A549 (cell line): ENCODE measurements around the gene LDLRAD3. TPM values are rescaled to one million over a fixed set of nuclear protein-coding genes. Genes with fewer than 3 reads are reported as not detected.
A peak's percentile ranks its signal among the peaks of the same experiment; 100 is the strongest.

Source experiments
- ATAC-seq, 2 experiments: fragments of 200-7000 bp in 1 of 2; fragments of >200 bp in 1 of 2; cut with Nextera tagmentation in 1 of 2; cut with Tn5 transposase in 1 of 2; 3 replicates each; pipeline versions ENCODE4 v1.8.0 to v1.9.1; 2018 to 2020; ENCODE audit warnings: mild to moderate bottlenecking in 1 of 2, moderate library complexity in 1 of 2
- CTCF ChIA-PET: fragments of 300-600 bp; sonication (Branson Sonifier 250); formaldehyde crosslinking; extraction: SDS; loops from one replicate; lab custom pipeline; 2021; ENCODE audit warnings: antibody characterized with exemption, inconsistent platforms; lab: Yijun Ruan, JAX
- POLR2A ChIA-PET: fragments of 350-600 bp; formaldehyde crosslinking; extraction: SDS; loops from one replicate; lab custom pipeline; 2021; ENCODE audit warnings: antibody characterized with exemption, inconsistent platforms; lab: Yijun Ruan, JAX
- DNase-seq, 2 experiments: peaks; one replicate each; pipeline versions ENCODE4 v3.0.0 to v3.0.0-alpha.2; 2011 to 2016; ENCODE audit warnings: low read depth in 1 of 2, low spot score in 1 of 2
- FAIRE-seq: peaks from 2 replicates; lab custom pipeline; 2011; peaks lifted over from hg19 to GRCh38; lab: Jason Lieb, UNC
- H3K27ac ChIP-seq, 2 experiments: fragments of >200 bp; sonication (Bioruptor Twin); formaldehyde crosslinking; 3 replicates each; pipeline ENCODE4 v1.5.1; 2016 to 2017
- H3K4me1 ChIP-seq: fragments of >200 bp; sonication (Bioruptor Twin); formaldehyde crosslinking; 3 replicates; pipeline ENCODE4 v1.6.1; 2016
- H3K4me2 ChIP-seq: fragments of >200 bp; sonication (Bioruptor Twin); formaldehyde crosslinking; 3 replicates; pipeline ENCODE4 v1.6.1; 2016
- H3K4me3 ChIP-seq: fragments of >200 bp; sonication (Bioruptor Twin); formaldehyde crosslinking; 3 replicates; pipeline ENCODE4 v1.5.1; 2016
- H3K9me3 ChIP-seq: fragments of >200 bp; sonication (Bioruptor Twin); formaldehyde crosslinking; 3 replicates; pipeline ENCODE4 v1.6.1; 2016
- ATOH8 ChIP-seq: fragments of 250-450 bp; sonication (Bioruptor Pico); IDR thresholded peaks from 2 replicates; pipeline ENCODE4 v1.5.0; 2020; ENCODE audit warnings: low read depth, mild to moderate bottlenecking, moderate library complexity
- CHD4 ChIP-seq: fragments of 200-600 bp; sonication (generic); IDR thresholded peaks from 2 replicates; pipeline ENCODE4 v1.6.1; 2016; ENCODE audit warnings: antibody characterized with exemption, mild to moderate bottlenecking, borderline replicate concordance
- EHF ChIP-seq: fragments of 250-450 bp; sonication (Bioruptor Pico); IDR thresholded peaks from 2 replicates; pipeline ENCODE4 v1.5.0; 2020; ENCODE audit warnings: mild to moderate bottlenecking
- EHMT2 ChIP-seq: fragments of 200-600 bp; sonication (generic); IDR thresholded peaks from 2 replicates; pipeline ENCODE4 v1.6.1; 2016; ENCODE audit warnings: antibody characterized with exemption, low read depth, mild to moderate bottlenecking, moderate library complexity
- EP300 ChIP-seq, 2 experiments: fragments of >200 bp; sonication (Bioruptor Twin); formaldehyde crosslinking; IDR thresholded peaks; 2 replicates in 1 of 2; 3 replicates in 1 of 2; pipeline ENCODE4 v1.6.1; 2016 to 2017
- FOSL2 ChIP-seq, 2 experiments: fragments of 450-650 bp in 1 of 2; fragments of >200 bp in 1 of 2; sonication (Bioruptor Twin) in 1 of 2; formaldehyde crosslinking; IDR thresholded peaks; 2 replicates each; pipeline versions ENCODE4 v1.5.0 to v1.6.1; 2016 to 2020; ENCODE audit warnings: mild to moderate bottlenecking in 1 of 2, moderate library complexity in 1 of 2
- FOXS1 ChIP-seq: fragments of 250-450 bp; sonication (Bioruptor Pico); IDR thresholded peaks from 2 replicates; pipeline ENCODE4 v1.5.0; 2020; ENCODE audit warnings: mild to moderate bottlenecking, moderate library complexity
- HDAC2 ChIP-seq: fragments of 200-600 bp; sonication (generic); IDR thresholded peaks from 2 replicates; pipeline ENCODE4 v1.6.1; 2016
- HEYL ChIP-seq: fragments of 250-450 bp; sonication (Bioruptor Pico); IDR thresholded peaks from 2 replicates; pipeline ENCODE4 v1.8.0; 2021; ENCODE audit warnings: mild to moderate bottlenecking, moderate library complexity
- HOXA7 ChIP-seq: fragments of 250-450 bp; sonication (Bioruptor Pico); IDR thresholded peaks from 2 replicates; pipeline ENCODE4 v1.5.0; 2020; ENCODE audit warnings: mild to moderate bottlenecking, moderate library complexity
- HOXB13 ChIP-seq: fragments of 250-450 bp; sonication (Bioruptor Pico); IDR thresholded peaks from 2 replicates; pipeline ENCODE4 v1.5.0; 2020; ENCODE audit warnings: low read depth, mild to moderate bottlenecking, moderate library complexity
- JUN ChIP-seq, 2 experiments: fragments of >200 bp; sonication (Bioruptor Twin); formaldehyde crosslinking; IDR thresholded peaks; 2 replicates in 1 of 2; 3 replicates in 1 of 2; pipeline ENCODE4 v1.6.1; 2016 to 2017
- MYC ChIP-seq: IDR thresholded peaks from 2 replicates; pipeline ENCODE4 v1.6.1; 2012; ENCODE audit warnings: mild to moderate bottlenecking, inconsistent platforms, low read length, improper control_type of control experiment, borderline replicate concordance
- NPAS2 ChIP-seq: fragments of 250-450 bp; sonication (Bioruptor Pico); IDR thresholded peaks from 2 replicates; pipeline ENCODE4 v1.8.0; 2022; ENCODE audit warnings: mild to moderate bottlenecking, moderate library complexity, borderline replicate concordance
- NR3C1 ChIP-seq: fragments of >200 bp; sonication (Bioruptor Twin); formaldehyde crosslinking; IDR thresholded peaks from 3 replicates; pipeline ENCODE4 v1.6.1; 2017
- RAD21 ChIP-seq, 2 experiments: fragments of >200 bp in 1 of 2; sonication (Bioruptor Twin) in 1 of 2; formaldehyde crosslinking in 1 of 2; IDR thresholded peaks in 1 of 2; conservative IDR thresholded peaks in 1 of 2; 2 replicates in 1 of 2; 3 replicates in 1 of 2; pipeline ENCODE4 v1.6.1; 2012 to 2018; ENCODE audit warnings: inconsistent platforms in 1 of 2
- RCOR1 ChIP-seq: fragments of 150-350 bp; IDR thresholded peaks from 2 replicates; pipeline ENCODE4 v1.6.1; 2014; ENCODE audit warnings: antibody characterized with exemption, low read length, low read depth
- RFX5 ChIP-seq: fragments of 450-650 bp; IDR thresholded peaks from 2 replicates; pipeline ENCODE4 v1.7.1; 2014; ENCODE audit warnings: antibody characterized with exemption, mild to moderate bottlenecking, moderate library complexity
- SMC3 ChIP-seq: fragments of >200 bp; sonication (Bioruptor Twin); formaldehyde crosslinking; IDR thresholded peaks from 3 replicates; pipeline ENCODE4 v1.6.1; 2018; ENCODE audit warnings: inconsistent platforms
- ZC3H11A ChIP-seq: fragments of 450-650 bp; IDR thresholded peaks from 2 replicates; pipeline ENCODE4 v1.6.1; 2014; ENCODE audit warnings: antibody characterized with exemption, mild to moderate bottlenecking
- ZNF302 ChIP-seq: fragments of 250-450 bp; sonication (Bioruptor Pico); IDR thresholded peaks from 2 replicates; pipeline ENCODE4 v1.9.0; 2021; ENCODE audit warnings: inconsistent platforms, mild to moderate bottlenecking, moderate library complexity
- ZSCAN20 ChIP-seq: fragments of 250-450 bp; sonication (Bioruptor Pico); IDR thresholded peaks from 2 replicates; pipeline ENCODE4 v1.8.0; 2022; ENCODE audit warnings: mild to moderate bottlenecking, moderate library complexity
- WGBS: methylation state at CpG from one replicate; pipeline ENCODE4 v1.1.6; 2017; ENCODE audit errors: missing lambda C conversion rate; 5-methylcytosine and 5-hydroxymethylcytosine counted together
- polyA plus RNA-seq, 4 experiments: library from polyadenylated mRNA; depleted of rRNA in 3 of 4; stranded (reverse); fragments of >200 nt; fragmentation: RNase III in 1 of 4; extraction: RNeasy Plus Mini Kit Qiagen cat#74134 plus additional on column Dnase treatment in 1 of 4; gene quantifications; 2 replicates in 3 of 4; 3 replicates in 1 of 4; pipeline ENCODE4 v1.2.3, GENCODE V29; 2011 to 2017
- TF ChIP-seq, protein P1 (sequence below): IDR thresholded peaks from 2 replicates; pipeline ENCODE4 v1.6.1; 2012
- TF ChIP-seq, protein P2 (sequence below): fragments of 150-350 bp; IDR thresholded peaks from 2 replicates; pipeline ENCODE4 v1.6.1; 2014; ENCODE audit warnings: low read depth, mild to moderate bottlenecking, low read length

Gene LDLRAD3
- polyA plus RNA-seq, 2 of the 4 experiments (the other 2 are of a cell fraction): 10.5 to 13.2 TPM

- no peak overlapping the region for H3K27ac ChIP-seq
- FAIRE-seq (no peak), ATAC-seq (no peak), DNase-seq (no peak)
- ChIA-PET POLR2A (no interaction called here), CTCF (no interaction called here)
- H3K4me3 ChIP-seq: no peak overlapping the region
- TF ChIP-seq HDAC2: no peak
- TF ChIP-seq EHF: no peak
- TF ChIP-seq ZC3H11A: no peak
- TF ChIP-seq ZSCAN20: no peak
- TF ChIP-seq NPAS2 (CRISPR knock-in tag): no peak
- no peak for TF ChIP-seq HOXB13 (CRISPR knock-in tag)
- TF ChIP-seq FOXS1 (CRISPR knock-in tag): no peak
- TF ChIP-seq HEYL (CRISPR knock-in tag): no peak
- TF ChIP-seq, protein P1, sequence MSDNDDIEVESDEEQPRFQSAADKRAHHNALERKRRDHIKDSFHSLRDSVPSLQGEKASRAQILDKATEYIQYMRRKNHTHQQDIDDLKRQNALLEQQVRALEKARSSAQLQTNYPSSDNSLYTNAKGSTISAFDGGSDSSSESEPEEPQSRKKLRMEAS: no peak
- WGBS: 86% methylated on average over 2 of the region's 2 CpGs
- H3K9me3 ChIP-seq: peaks cover 14% of the 10 kb centered on the region
- no peaks in the 10 kb centered on the region for H3K4me1 ChIP-seq
- H3K4me2 ChIP-seq: no peak overlapping the region
Measured at GRCh38 chr11:36065436-36065835, 121.6 kb downstream of the LDLRAD3 start.

DNA sequence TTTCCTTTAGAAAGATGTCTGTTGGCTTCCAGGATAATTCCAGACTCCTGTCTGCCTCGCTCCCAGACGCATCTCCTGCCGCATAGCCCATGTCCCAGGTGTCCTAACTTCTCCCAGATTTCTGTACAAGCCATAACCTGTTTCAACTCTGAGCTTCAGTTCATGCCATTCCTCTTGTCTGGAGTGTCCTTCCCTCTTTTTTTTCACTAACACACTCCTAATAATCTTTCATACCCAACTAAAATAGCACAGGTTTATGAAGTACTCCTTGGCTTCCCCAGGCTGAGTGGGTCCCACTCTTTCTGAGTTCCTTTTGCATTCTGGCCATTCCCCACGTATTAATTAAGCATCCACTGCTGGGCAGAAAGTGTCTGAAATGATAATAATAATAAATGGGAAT lies 123.0 kb downstream of the LDLRAD3 start:
- POLR2A ChIA-PET: no interaction called here

GRCh38 chr11:36069576-36070212 lies 125.8 kb downstream of the LDLRAD3 start:
- no peak overlapping the region for H3K4me2 ChIP-seq
- TF ChIP-seq EHF: no peak
- TF ChIP-seq RCOR1: no peak
- TF ChIP-seq RAD21 (conservative IDR thresholded peaks at IDR 0.05 in 1 of 2, IDR thresholded peaks at IDR 0.05 in 1 of 2): peak in 1 of 2 experiments; percentile 24; a peak in 1 of 5 replicates
- no peak overlapping the region for H3K4me3 ChIP-seq
- DNase-seq (no peak), ATAC-seq (peak in 1 of 2 experiments; percentile 44; a peak in 1 of 6 replicates), FAIRE-seq (no peak)
- POLR2A ChIA-PET: no interaction called here
- WGBS: 83% methylated on average over 10 of the region's 10 CpGs
- H3K4me1 ChIP-seq: no peaks in the 10 kb centered on the region
- no peak overlapping the region for H3K27ac ChIP-seq
- CTCF ChIA-PET: interaction anchor here (0.6 to 2.1 kb wide), 7 partner anchors 8 to 247 kb away, joined by 3 to 7 read pairs (median 3); no protein-coding TSS in a partner anchor
- peaks cover 14% of the 10 kb centered on the region for H3K9me3 ChIP-seq

More for the DNA sequence above, 123.0 kb downstream of the LDLRAD3 start:
- ATAC-seq (no peak), DNase-seq (no peak)
- Histone ChIP-seq H3K9me3 (peaks cover 14% of the 10 kb centered on the region), H3K4me1 (no peaks in the 10 kb centered on the region), H3K27ac (no peak overlapping the region), H3K4me3 (no peak overlapping the region), H3K4me2 (no peak overlapping the region)
- CTCF ChIA-PET: interaction anchor here (1.5 kb wide), 1 partner anchor 10 kb away, joined by 3 read pairs; no protein-coding TSS in a partner anchor
- 80% methylated on average over 4 of the region's 4 CpGs for WGBS
- TF ChIP-seq RFX5: no peak
- no peak for TF ChIP-seq ZNF302 (CRISPR knock-in tag)
- TF ChIP-seq NR3C1: no peak
- TF ChIP-seq, protein P2, sequence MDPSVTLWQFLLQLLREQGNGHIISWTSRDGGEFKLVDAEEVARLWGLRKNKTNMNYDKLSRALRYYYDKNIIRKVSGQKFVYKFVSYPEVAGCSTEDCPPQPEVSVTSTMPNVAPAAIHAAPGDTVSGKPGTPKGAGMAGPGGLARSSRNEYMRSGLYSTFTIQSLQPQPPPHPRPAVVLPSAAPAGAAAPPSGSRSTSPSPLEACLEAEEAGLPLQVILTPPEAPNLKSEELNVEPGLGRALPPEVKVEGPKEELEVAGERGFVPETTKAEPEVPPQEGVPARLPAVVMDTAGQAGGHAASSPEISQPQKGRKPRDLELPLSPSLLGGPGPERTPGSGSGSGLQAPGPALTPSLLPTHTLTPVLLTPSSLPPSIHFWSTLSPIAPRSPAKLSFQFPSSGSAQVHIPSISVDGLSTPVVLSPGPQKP: no peak
- TF ChIP-seq RAD21 (conservative IDR thresholded peaks at IDR 0.05 in 1 of 2, IDR thresholded peaks at IDR 0.05 in 1 of 2): no peak
- TF ChIP-seq EHMT2: no peak
- TF ChIP-seq FOSL2 (IDR thresholded peaks at IDR 0.05): no peak
- no peak for TF ChIP-seq FOSL2 (CRISPR knock-in tag; IDR thresholded peaks at IDR 0.05)
- no peak for TF ChIP-seq EP300 (IDR thresholded peaks at IDR 0.05)
- TF ChIP-seq SMC3: no peak
- TF ChIP-seq ATOH8 (CRISPR knock-in tag): no peak
- TF ChIP-seq ZC3H11A: no peak
- no peak for TF ChIP-seq JUN (IDR thresholded peaks at IDR 0.05)
- TF ChIP-seq MYC: no peak
- TF ChIP-seq CHD4: no peak
- TF ChIP-seq HOXA7: no peak
- TF ChIP-seq, all 56 proteins: peak for 0
- FAIRE-seq: no peak
